ENCODE results near the gene IPCEF1.

Gene IPCEF1

GRCh38 chr6:154113392-154113791 lies 243.2 kb downstream of the IPCEF1 start:
- CTCF ChIA-PET = interaction anchor here (0.9 to 1.2 kb wide), 2 partner anchors 11 to 165 kb away, joined by 3 to 4 read pairs; no protein-coding TSS in a partner anchor
- no peak for DNase-seq (ENCODE audit: extremely low spot score)
- TF ChIP-seq PKNOX1 (IDR thresholded peaks at IDR 0.05) = no peak
- TF ChIP-seq TARDBP (IDR thresholded peaks at IDR 0.05) = no peak
- no peak for TF ChIP-seq FOXA1 (IDR thresholded peaks at IDR 0.05)
- no peak for TF ChIP-seq L3MBTL2 (conservative IDR thresholded peaks at IDR 0.05)
- no peak for TF ChIP-seq FOXK2 (IDR thresholded peaks at IDR 0.05)
- TF ChIP-seq LEF1 (IDR thresholded peaks at IDR 0.05; ENCODE audit: borderline replicate concordance) = no peak
- no peak for TF ChIP-seq SP1 (IDR thresholded peaks at IDR 0.05)
- no peak for TF ChIP-seq SUZ12 (IDR thresholded peaks at IDR 0.05)
- POLR2A ChIA-PET = no interaction called here

GRCh38 chr6:154112181-154112809 lies 244.3 kb downstream of the IPCEF1 start:
- ChIA-PET CTCF (interaction anchor here (1.2 kb wide), 1 partner anchor 164 kb away, joined by 4 read pairs; no protein-coding TSS in a partner anchor), POLR2A (no interaction called here)
- no peak for DNase-seq (ENCODE audit: extremely low spot score)

GRCh38 chr6:154111025-154111424 lies 245.6 kb downstream of the IPCEF1 start:
- no peak for DNase-seq (ENCODE audit: extremely low spot score)
- ChIA-PET CTCF (no interaction called here), POLR2A (no interaction called here)
- no peak for TF ChIP-seq L3MBTL2 (conservative IDR thresholded peaks at IDR 0.05)
- TF ChIP-seq NFRKB (IDR thresholded peaks at IDR 0.05) = no peak
- no peak for TF ChIP-seq HDGF (IDR thresholded peaks at IDR 0.05; ENCODE audit: borderline replicate concordance)

More at GRCh38 chr6:154112181-154112809, 244.3 kb downstream of the IPCEF1 start:
- TF ChIP-seq SUZ12 (IDR thresholded peaks at IDR 0.05) = no peak
- no peak for TF ChIP-seq HDGF (IDR thresholded peaks at IDR 0.05; ENCODE audit: borderline replicate concordance)
- TF ChIP-seq FOXM1 (IDR thresholded peaks at IDR 0.05; ENCODE audit: borderline replicate concordance) = no peak
- no peak for TF ChIP-seq FOXA1 (IDR thresholded peaks at IDR 0.05)
- TF ChIP-seq TARDBP (IDR thresholded peaks at IDR 0.05) = no peak
- TF ChIP-seq SP1 (IDR thresholded peaks at IDR 0.05) = no peak
- TF ChIP-seq NFRKB (IDR thresholded peaks at IDR 0.05) = no peak
- no peak for TF ChIP-seq LEF1 (IDR thresholded peaks at IDR 0.05; ENCODE audit: borderline replicate concordance)
- no peak for TF ChIP-seq ZNF384 (IDR thresholded peaks at IDR 0.05)
- TF ChIP-seq ELF4 (IDR thresholded peaks at IDR 0.05) = no peak
- TF ChIP-seq CTBP1 (IDR thresholded peaks at IDR 0.05; ENCODE audit: borderline replicate concordance) = no peak
- TF ChIP-seq FOXK2 (IDR thresholded peaks at IDR 0.05) = no peak

- ChIA-PET CTCF (no interaction called here), POLR2A (no interaction called here)
- DNase-seq (ENCODE audit: extremely low spot score) = no peak
- TF ChIP-seq FOXK2 (IDR thresholded peaks at IDR 0.05) (no peak), NFRKB (IDR thresholded peaks at IDR 0.05) (no peak), SP1 (IDR thresholded peaks at IDR 0.05) (no peak), ARNT (IDR thresholded peaks at IDR 0.05) (no peak), SUZ12 (IDR thresholded peaks at IDR 0.05) (no peak), ELF4 (IDR thresholded peaks at IDR 0.05) (no peak), PKNOX1 (IDR thresholded peaks at IDR 0.05) (no peak), TARDBP (IDR thresholded peaks at IDR 0.05) (no peak), FOXA1 (IDR thresholded peaks at IDR 0.05) (no peak), LEF1 (IDR thresholded peaks at IDR 0.05; ENCODE audit: borderline replicate concordance) (no peak), FOXM1 (IDR thresholded peaks at IDR 0.05; ENCODE audit: borderline replicate concordance) (no peak)
Observed at GRCh38 chr6:154106251-154106650, 250.4 kb downstream of the IPCEF1 start.
